IPS-18c (cell line): Measurements from ENCODE around the gene DNAH8.

Experiments used
- H3K4me3 ChIP-seq: 2 replicates; pipeline ENCODE4 v1.7.0; 2013; ENCODE audit warnings: low read depth, mild to moderate bottlenecking, low read length, moderate library complexity; ENCODE audit not compliant: insufficient read depth
- H3K9me3 ChIP-seq: one replicate; pipeline ENCODE4 v1.6.1; 2013; ENCODE audit warnings: mild to moderate bottlenecking, low read length, moderate library complexity; ENCODE audit not compliant: control insufficient read depth, insufficient read depth

DNAH8 gene

DNA sequence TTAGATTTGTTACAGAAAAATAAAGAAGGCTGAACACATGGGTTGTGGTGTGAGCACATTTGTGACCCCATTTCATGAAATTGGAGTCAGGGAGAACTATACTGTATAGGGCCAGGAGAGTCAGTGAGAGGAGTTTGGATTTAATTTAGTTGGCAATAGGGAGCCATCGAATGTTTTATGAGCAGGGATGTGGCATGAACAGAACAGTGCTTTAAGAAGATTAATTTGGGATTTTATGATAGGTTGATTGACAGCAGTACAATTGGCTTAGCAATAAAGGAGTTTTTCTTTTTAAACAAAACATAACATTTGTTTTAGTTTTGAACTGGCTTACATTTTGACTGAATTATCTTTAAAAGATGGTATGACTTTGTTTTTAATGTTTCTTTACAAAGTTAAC lies 227.9 kb downstream of the DNAH8 start:
- Histone ChIP-seq H3K9me3 (no peaks in the 10 kb centered on the region), H3K4me3 (no peak overlapping the region)

DNA sequence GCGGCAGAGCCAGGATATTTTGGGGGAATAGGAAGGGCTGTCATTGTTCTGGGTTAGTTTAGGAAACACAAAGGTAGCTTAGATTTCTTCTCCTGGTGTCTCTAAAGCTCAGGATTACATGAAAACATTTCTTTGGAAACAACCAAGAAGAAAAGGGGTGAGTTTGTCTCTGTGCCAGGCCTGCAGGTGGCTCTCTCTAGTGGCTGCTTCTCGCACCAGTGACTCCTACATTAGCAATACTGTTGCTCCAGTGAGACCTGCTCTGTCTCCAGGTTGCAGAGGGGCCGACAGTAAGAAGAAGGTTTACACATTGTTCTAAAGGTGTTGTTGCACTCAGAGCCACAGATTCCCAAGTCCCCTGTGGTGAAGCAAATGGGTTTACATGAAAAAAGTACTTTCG lies 228.9 kb downstream of the DNAH8 start:
- Histone ChIP-seq H3K9me3 (no peaks in the 10 kb centered on the region), H3K4me3 (no peak overlapping the region)

DNA sequence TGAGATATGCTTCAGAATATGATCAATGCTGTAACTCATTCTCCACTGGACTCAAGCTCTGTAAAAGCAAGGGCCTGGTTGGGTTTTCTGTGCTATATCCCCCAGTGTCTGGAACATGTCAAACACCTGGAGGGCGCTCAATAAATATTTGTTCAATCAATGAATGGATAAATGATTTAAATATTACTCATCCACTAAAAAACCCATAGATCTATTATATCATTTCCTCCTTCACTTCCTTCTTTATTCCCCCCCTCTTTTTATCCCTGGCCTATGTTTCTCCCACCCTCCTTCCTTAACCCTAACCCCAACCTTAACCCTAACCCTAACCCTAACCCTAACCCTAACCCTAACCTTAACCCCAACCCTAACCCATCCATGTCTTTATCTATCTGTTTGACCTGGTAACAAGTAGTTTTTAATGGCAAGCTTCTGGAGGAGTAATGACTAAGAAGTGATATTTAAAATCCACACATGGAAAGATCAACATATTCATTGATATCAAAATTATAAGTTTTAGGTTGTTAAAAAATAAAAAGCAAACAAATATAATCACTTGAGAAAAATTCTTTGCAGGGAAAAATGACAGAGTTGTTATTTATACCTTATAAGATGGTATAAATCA lies 229.7 kb downstream of the DNAH8 start:
- H3K9me3 ChIP-seq: no peaks in the 10 kb centered on the region
- H3K4me3 ChIP-seq: no peak overlapping the region

DNA sequence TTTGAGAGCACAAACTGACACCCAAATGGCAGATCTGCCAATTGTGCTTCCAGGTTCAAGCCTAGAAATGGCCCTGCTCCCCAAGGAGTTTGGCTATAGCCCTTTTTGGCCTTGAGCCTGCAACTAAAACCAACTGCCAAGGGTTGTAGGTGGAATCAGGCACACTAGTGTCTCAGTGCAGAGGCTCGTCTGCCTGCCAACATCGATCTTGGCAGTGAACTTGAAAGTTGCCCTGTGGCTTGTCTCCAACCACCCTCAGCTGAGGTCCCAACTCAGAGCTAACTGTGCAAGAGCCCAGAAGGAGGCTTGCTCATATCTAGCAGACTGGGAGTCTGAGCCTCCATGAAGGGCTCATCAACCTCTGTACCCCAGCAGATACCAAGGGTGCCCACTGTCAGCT lies 240.8 kb downstream of the DNAH8 start:
- peaks cover 2% of the 10 kb centered on the region for H3K9me3 ChIP-seq
- no peak overlapping the region for H3K4me3 ChIP-seq

DNA sequence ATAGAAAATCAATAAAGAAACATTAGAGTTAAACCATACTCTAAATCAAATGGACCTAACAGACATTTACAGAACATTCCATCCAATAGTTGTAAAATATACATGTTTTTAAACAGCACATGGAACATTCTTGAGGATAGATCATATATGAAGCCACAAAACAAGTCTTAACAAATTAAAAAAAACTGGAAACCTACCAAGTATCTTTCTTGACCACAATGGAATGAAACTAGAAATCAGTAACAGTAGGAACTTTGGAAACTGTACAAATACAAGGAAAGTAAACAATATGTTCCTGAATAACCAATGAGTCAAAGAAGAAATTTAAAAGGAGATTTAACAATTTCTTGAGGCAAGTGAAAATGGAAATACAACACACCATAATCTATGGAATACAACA lies 242.3 kb downstream of the DNAH8 start:
- Histone ChIP-seq H3K9me3 (peaks cover 2% of the 10 kb centered on the region), H3K4me3 (no peak overlapping the region)

DNA sequence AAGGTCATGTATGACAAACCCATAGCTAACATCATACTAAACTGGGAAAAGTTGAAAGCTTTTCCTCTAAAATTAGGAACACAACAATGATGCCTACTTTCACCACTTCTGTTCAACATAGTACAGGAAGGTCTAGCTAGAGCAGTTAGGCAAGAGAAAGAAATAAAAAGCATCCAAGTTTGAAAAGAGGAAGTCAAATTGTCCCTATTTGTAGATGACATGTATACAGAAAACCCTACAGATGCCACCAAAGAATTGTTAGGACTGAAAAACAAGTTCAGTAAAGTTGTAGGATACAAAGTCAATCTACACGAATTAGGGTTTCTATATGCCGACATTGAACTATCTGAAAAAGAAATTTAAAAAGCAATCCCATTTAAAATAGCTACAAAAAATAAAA lies 244.0 kb downstream of the DNAH8 start:
- H3K9me3 ChIP-seq: peaks cover 2% of the 10 kb centered on the region
- no peak overlapping the region for H3K4me3 ChIP-seq

DNA sequence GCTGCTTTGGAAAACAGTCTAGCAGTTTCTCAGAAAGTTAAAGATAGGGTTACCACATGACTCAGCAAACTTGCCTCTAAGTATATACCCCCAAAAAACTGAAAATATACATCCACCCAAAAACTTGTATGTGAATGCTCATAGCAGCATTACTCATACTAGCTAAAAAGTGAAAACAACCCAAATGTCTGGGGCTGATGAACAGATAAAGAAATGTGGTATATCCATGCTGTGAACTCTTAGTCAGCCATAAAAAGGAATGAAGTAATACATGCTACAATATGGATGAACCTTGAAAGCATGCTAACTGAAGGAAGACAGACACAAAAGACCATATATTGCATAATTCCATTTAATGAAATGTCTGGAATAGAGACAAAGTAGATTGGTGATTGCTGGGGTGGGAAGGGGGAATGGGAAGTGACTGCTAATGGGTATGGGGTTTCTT lies 253.6 kb downstream of the DNAH8 start:
- no peaks in the 10 kb centered on the region for H3K9me3 ChIP-seq
- H3K4me3 ChIP-seq: no peak overlapping the region

DNA sequence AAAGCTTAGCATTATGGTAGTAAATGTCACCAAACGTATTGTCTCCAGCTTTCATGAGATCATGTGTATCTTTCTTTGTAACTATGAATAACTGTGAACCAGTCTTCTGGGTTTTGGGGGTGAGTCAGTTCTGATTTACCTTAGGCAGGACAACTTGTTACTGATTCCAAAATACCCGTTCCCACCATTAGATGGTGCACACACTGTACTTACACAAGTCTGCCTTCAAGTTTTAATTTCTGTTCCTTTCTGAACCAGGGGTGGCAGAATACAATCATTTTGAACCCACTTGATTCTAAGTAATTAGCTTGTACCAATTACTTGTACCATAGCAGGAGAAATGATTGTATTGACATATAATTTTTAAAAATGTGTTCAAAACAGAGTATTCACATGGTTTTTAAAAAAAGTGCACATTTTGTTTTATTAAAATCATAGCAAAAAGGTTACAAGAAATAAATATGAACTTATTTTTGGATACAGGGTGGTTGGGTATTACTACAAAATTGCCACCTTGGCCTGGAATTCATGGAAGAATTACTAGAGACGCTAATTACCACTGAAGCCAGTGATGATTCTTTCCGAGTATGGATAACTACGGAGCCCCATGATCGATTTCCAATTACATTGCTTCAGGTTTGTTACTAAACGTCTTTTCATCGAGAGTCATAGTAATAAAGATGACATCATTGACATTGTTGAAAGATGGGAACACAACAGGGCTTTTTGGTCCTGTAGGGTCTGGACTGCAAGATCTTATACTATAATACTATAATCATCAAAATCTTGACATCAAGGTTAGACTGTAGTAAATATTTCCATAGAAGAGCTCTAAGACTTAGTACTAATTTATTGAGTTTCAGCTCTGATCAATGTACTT lies 258.3 kb downstream of the DNAH8 start:
- Histone ChIP-seq H3K9me3 (no peaks in the 10 kb centered on the region), H3K4me3 (no peak overlapping the region)

DNA sequence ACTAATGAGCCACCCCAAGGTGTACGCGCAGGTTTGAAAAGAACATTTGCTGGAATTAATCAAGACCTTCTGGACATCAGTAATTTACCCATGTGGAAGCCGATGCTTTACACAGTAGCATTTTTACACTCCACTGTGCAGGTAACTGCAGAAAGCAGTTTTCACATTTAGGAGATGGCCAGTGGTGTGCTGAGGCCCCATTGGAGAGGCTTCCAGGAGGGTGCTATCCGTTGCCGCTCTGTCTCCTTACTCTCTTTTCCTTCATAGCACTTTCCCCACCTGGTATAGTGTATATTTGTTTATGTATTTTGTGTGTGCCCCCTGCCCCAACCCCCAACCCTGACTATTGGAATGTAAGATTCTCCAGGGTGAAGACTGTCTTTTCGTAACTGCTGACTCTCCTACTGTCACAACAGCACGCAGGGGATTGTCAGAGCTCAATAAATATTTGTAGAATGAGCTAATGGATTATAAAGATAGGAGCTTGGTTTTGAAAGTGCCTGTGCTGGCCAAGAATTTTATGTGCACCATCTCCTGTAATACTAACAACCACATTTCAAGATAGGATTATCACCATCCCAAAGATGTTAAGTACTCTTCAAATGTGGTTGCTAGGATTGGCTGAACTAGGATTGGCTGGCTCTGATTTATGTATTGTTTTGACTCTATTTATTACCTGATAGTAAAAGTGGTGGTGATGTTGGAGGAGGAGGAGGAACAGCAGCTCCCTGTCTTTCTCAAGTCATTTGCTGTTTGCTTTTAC lies 259.5 kb downstream of the DNAH8 start:
- Histone ChIP-seq H3K9me3 (no peaks in the 10 kb centered on the region), H3K4me3 (no peak overlapping the region)

DNA sequence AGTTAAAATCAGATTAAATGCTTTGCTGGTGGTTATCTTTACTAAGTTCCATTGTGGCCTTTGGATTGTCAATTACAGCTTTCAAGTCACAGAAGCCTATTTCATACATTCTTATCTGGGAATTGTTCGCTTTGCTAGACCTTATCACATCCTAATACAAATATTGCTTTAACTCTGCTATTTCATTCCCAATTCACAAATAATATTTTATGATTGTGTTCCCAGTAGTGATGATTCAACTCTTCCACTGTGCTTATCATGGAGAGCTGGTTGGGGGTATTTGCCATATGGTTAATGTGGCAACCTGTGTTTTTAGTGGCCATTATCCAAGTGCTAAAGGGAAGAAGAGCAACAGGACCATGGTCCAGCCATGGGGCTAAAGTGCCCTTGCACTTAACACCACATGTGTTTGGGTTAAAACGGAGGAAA lies 260.5 kb downstream of the DNAH8 start:
- Histone ChIP-seq H3K9me3 (no peaks in the 10 kb centered on the region), H3K4me3 (no peak overlapping the region)

DNA sequence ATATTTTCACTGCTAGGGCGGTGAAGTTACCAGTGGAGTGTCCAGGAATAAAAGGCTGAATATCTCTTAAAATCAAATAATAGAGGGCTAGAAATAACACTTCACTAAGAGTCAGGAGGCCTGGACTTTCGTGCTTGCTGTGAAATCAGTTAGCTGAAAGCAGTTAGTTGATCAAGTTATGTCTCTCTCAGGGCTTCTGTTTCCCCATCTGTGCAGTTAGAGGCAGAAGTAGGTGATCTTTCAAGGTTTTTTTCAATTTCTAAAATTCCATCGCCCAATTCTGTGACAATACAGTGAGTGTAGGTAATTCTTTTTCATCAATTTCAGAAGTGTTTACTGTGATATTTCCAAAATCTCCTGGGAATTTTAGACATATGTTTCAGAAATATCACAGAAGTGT lies 260.9 kb downstream of the DNAH8 start:
- no peaks in the 10 kb centered on the region for H3K9me3 ChIP-seq

DNA sequence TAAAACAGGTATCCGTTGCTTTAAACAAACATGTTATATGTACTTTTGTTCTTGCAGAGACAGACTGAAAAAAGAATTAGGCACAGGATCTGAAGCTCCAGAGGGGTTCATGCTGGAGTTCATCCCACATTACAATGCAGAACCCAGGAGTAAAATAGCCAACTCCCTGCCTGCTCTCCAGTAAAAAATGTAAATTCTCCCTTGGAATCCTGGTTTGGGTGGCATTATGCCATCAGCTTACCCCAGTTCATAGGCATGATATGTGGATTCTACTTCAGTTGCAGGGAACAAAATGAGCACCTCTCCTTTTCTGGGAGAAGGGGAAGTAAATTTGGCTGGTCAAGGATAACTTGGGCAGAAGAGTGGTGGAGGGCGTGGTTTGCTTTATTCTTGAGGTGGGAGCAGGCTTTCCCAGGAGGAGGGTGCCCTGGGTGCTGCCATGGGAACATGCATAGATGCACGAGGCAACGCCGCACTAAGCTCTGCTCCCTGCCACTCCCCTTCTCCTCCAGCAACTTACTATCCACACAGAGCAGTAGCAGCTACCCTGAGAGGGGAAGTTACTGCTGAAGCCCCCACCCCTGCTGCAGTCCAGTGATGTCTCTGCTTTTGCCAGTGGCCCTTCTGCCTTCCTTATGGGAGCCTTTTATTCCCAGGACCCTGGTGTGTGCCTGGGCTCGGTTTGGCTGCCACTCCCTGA lies 261.8 kb downstream of the DNAH8 start:
- Histone ChIP-seq H3K4me3 (no peak overlapping the region), H3K9me3 (no peaks in the 10 kb centered on the region)

More for the DNA sequence above, 260.9 kb downstream of the DNAH8 start:
- H3K4me3 ChIP-seq: no peak overlapping the region

DNA sequence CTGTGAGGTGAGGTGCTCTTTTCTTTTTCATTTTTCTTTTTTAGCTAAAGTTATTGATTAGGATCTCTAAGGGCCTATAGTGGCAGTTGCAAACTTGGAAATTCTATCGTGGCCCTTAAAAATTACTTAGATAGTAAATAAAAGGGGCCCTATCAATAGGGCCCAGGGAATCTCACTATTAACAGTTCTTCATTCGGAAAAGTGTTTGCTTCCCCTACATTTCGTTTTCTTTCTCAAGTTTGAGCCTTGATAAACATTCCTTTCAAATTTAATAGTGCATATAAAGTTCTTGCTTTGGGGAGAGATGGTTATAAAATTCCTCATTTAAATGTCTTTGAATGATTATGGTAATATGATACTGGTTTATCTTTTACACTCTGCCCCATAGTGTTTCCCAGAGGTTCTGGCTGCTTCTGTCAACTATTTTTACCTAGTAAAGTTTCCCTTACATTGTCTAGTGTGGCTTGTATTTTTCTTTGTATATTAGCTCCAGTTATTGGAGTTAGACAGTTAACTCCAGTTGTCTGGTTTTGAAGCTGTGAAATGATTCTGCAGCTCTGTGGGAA lies 263.1 kb downstream of the DNAH8 start:
- no peaks in the 10 kb centered on the region for H3K9me3 ChIP-seq
- no peak overlapping the region for H3K4me3 ChIP-seq

DNA sequence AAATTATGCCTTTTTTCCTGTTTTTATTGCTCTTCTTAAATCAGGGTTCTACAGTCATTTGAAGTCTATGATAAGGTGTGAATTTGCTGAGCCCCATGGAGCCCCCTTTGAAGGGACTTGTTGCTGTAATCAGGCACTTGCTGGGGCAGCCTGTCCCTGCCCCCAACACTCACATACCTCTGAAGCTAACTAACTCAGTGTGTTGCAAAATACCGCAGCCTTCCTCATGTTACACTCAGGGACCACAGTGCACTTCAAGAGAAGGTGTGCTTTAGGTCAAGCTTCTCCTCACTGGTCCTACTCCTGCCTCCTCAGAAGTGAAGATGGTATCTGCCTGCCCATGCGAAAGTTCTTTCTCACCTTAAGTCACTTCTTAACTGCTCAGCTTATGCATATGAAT lies 267.4 kb downstream of the DNAH8 start:
- no peak overlapping the region for H3K4me3 ChIP-seq
- H3K9me3 ChIP-seq: no peaks in the 10 kb centered on the region

DNA sequence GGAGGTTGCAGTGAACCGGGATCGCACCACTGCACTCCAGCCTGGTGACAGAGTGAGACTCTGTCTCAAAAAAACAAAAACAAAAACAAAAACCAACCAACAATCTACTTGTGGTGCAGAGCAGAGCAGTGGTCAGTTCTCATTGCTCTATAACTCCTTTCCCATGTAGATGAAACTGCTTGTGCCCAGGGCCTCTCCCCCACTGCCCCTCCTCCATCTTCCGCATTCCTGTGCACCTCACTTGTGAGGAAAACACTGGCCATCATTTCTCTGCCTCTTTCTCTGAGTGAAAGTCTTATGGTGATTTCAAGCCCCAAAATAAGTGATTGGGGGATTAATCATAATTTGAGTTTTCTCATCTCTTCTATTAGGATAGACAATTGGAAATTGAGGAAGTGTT lies 269.6 kb downstream of the DNAH8 start:
- no peaks in the 10 kb centered on the region for H3K9me3 ChIP-seq
- H3K4me3 ChIP-seq: no peak overlapping the region

DNA sequence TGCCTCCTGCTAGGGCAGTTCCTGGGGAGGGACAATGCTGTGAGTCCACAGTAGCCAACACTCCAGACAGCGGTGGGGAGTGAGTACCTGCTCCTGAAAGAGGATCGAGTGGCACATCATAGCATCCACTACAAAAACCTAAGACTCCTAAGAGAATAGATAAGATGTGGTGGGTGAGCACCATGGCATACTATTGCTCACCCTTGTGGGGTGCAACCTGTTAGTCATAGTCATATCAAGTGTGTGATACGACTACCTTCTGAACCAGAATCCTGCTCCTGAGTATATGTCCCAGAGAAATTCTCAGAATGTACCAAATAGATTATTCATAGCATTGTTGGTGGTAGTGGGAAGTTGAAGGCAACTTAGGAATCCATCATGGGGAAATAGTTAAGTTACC lies 270.7 kb downstream of the DNAH8 start:
- Histone ChIP-seq H3K9me3 (no peaks in the 10 kb centered on the region), H3K4me3 (no peak overlapping the region)

DNA sequence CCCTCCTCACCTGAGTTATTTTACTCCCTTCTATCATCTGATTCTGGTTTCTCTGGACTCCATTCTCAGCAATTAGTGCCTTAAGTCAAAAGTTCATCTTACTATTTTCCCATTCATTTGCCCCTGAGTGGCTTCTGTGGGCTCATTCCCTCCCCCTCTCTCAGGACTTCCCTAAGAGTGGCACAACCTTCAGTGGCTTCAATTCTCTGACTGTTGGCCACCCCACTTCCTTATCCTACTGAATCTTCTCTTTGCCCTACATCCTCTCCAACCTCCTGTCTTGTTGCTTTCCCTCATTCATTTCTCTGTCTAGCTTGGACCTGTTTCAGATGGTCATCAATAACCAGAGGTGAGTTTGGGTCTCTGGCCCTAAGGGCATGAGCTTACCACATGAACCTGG lies 272.4 kb downstream of the DNAH8 start:
- H3K9me3 ChIP-seq: no peaks in the 10 kb centered on the region
- no peak overlapping the region for H3K4me3 ChIP-seq
